Panc1 (cell line): Measurements from ENCODE around the gene GGN. TPM values are rescaled to one million over a fixed set of nuclear protein-coding genes. Genes with fewer than 3 reads are reported as not detected.
A peak's percentile ranks its signal among the peaks of the same experiment; 100 is the strongest.
"Not testable (repeated sequence)": the region's sequence is repeated elsewhere in the genome, so short reads cannot be mapped to it uniquely, and the experiment has no call there.

Experiments used
- ATAC-seq: fragments of 200-7000 bp; cut with Tn5 transposase; 2 replicates; pipeline ENCODE4 v1.9.1; 2020; ENCODE audit warnings: mild to moderate bottlenecking, moderate library complexity
- BruUV-seq: library from RNA; stranded (reverse); fragments of 400-500 nt; replicated peaks from 2 replicates; lab custom pipeline; 2021; lab: Mats Ljungman, UMichigan
- CTCF ChIA-PET: fragments of 300-600 bp; sonication (Branson Sonifier 250); formaldehyde crosslinking; loops from one replicate; lab custom pipeline; 2022; ENCODE audit warnings: antibody characterized with exemption; lab: Charles Lee
- POLR2A ChIA-PET: fragments of 300-600 bp; sonication (Branson Sonifier 250); formaldehyde crosslinking; loops from one replicate; lab custom pipeline; 2022; ENCODE audit warnings: antibody characterized with exemption; lab: Charles Lee
- DNase-seq: peaks from one replicate; pipeline ENCODE4 v3.0.0-alpha.2; 2010; ENCODE audit warnings: low read depth, low spot score
- H3K27ac ChIP-seq: 2 replicates; pipeline ENCODE4 v1.5.1; 2011; ENCODE audit warnings: mild to moderate bottlenecking, low read length, inconsistent platforms
- H3K27me3 ChIP-seq: fragments of 200-500 bp; sonication (Bioruptor generic); 2 replicates; pipeline ENCODE4 v1.6.0; 2014; ENCODE audit warnings: low read length, inconsistent platforms; ENCODE audit not compliant: control insufficient read depth, insufficient read depth
- H3K36me3 ChIP-seq: fragments of 200-500 bp; sonication (Bioruptor generic); 2 replicates; pipeline ENCODE4 v1.5.1; 2014; ENCODE audit warnings: inconsistent platforms, mild to moderate bottlenecking, low read length, moderate library complexity; ENCODE audit not compliant: control insufficient read depth, insufficient read depth
- H3K4me1 ChIP-seq: 2 replicates; pipeline ENCODE4 v1.5.1; 2011; ENCODE audit warnings: inconsistent platforms, mild to moderate bottlenecking, low read length, moderate library complexity; ENCODE audit not compliant: control insufficient read depth, insufficient read depth
- H3K4me3 ChIP-seq, 2 experiments: 2 replicates each; pipeline ENCODE4 v1.5.1; 2011 to 2012; ENCODE audit warnings: low read depth in 2 of 2, low read length in 2 of 2, mild to moderate bottlenecking in 2 of 2, inconsistent platforms in 1 of 2, moderate library complexity in 1 of 2
- H3K9me3 ChIP-seq: fragments of 200-500 bp; sonication (Bioruptor generic); 2 replicates; pipeline ENCODE4 v1.5.1; 2014; ENCODE audit warnings: low read depth, mild to moderate bottlenecking, inconsistent platforms, low read length, moderate library complexity; ENCODE audit not compliant: control insufficient read depth, insufficient read depth
- CTCF ChIP-seq: fragments of 450-650 bp; IDR thresholded peaks from 2 replicates; pipeline ENCODE4 v1.5.1; 2017; ENCODE audit warnings: mild to moderate bottlenecking
- POLR2AphosphoS5 ChIP-seq: IDR thresholded peaks from 2 replicates; pipeline ENCODE4 v1.6.1; 2012; ENCODE audit warnings: mild to moderate bottlenecking, low read depth, low read length, moderate library complexity
- REST ChIP-seq, 2 experiments: IDR thresholded peaks; 2 replicates each; pipeline ENCODE4 v1.6.1; 2011 to 2012; ENCODE audit warnings: low read depth in 2 of 2, control low read depth in 1 of 2, low read length in 1 of 2, mild to moderate bottlenecking in 1 of 2, moderate library complexity in 1 of 2; ENCODE audit not compliant: insufficient read depth in 1 of 2
- SIN3A ChIP-seq: IDR thresholded peaks from 2 replicates; pipeline ENCODE4 v1.6.1; 2012; ENCODE audit warnings: low read depth, mild to moderate bottlenecking, low read length, moderate library complexity, borderline replicate concordance; ENCODE audit not compliant: insufficient read depth
- TCF7L2 ChIP-seq: IDR thresholded peaks from 2 replicates; pipeline ENCODE4 v1.6.1; 2011; ENCODE audit warnings: mild to moderate bottlenecking, low read depth, low read length, inconsistent platforms
- in situ Hi-C: cut with HindIII; loops from 2 replicates; pipeline ENCODE4 v1.10.0; 2016; ENCODE audit warnings: low sequenced_read_pairs, low pct_unique_long_range_greater_than_20kb
- intact Hi-C: fragments of 100-400 bp; cut with micrococcal nuclease; formaldehyde crosslinking; loops from one replicate; pipeline ENCODE4 v1.10.0; 2022; ENCODE audit not compliant: unreplicated experiment
- total RNA-seq: library from RNA; stranded (reverse); gene quantifications from one replicate; pipeline ENCODE4 v1.2.1, GENCODE V29; 2021; ENCODE audit not compliant: unreplicated experiment

GGN gene
- total RNA-seq, 1 experiment from 2014 or later, result 1.4 TPM

- ChIA-PET CTCF (interaction anchor here (1.5 kb wide), 1 partner anchor 9 kb away, joined by 5 read pairs; the partner anchor contains the start of gene FAM98C), POLR2A (no interaction called here)
- H3K27me3 ChIP-seq, result no peaks in the 10 kb centered on the region
- intact Hi-C loops (no loop called here), in situ Hi-C loops (no loop called here)
- H3K4me3 ChIP-seq, result no peak overlapping the region
- DNase-seq (no peak), ATAC-seq (no peak)
- no TSS peak for BruUV-seq
- no peaks in the 10 kb centered on the region for H3K4me1 ChIP-seq
- TF ChIP-seq REST (IDR thresholded peaks at IDR 0.05; ENCODE audit: insufficient read depth in 1 of 2, low read depth in 2 of 2, low read length in 1 of 2), result no peak
- TF ChIP-seq POLR2AphosphoS5, result no peak
- no peak for TF ChIP-seq SIN3A
- no peak for TF ChIP-seq TCF7L2
- no peak for TF ChIP-seq CTCF
- no peaks in the 10 kb centered on the region for H3K9me3 ChIP-seq
- no peak overlapping the region for H3K27ac ChIP-seq
- no peaks in the 10 kb centered on the region for H3K36me3 ChIP-seq
Observed at GRCh38 chr19:38411041-38411712, 23.3 kb upstream of the GGN start.

- in situ Hi-C loops, intact Hi-C loops: not testable (repeated sequence)
- CTCF ChIA-PET, result interaction anchor here (0.6 kb wide), 1 partner anchor 133 kb away, joined by 6 read pairs; no protein-coding TSS in a partner anchor
Observed at GRCh38 chr19:38410407-38410806, 22.6 kb upstream of the GGN start.

GRCh38 chr19:38409631-38410133 lies 21.8 kb upstream of the GGN start:
- DNase-seq, result no peak

More at GRCh38 chr19:38410407-38410806, 22.6 kb upstream of the GGN start:
- H3K27me3 ChIP-seq, POLR2A ChIA-PET, H3K9me3 ChIP-seq, H3K4me3 ChIP-seq, H3K27ac ChIP-seq, ATAC-seq, H3K4me1 ChIP-seq, BruUV-seq, H3K36me3 ChIP-seq, DNase-seq: not testable (repeated sequence)

More at GRCh38 chr19:38409631-38410133, 21.8 kb upstream of the GGN start:
- intact Hi-C loops, result loop anchor here (10.0 kb wide), 1 partner anchor 225 kb away; no protein-coding TSS in a partner anchor
- Histone ChIP-seq H3K4me1 (no peaks in the 10 kb centered on the region), H3K27ac (no peak overlapping the region), H3K36me3 (no peaks in the 10 kb centered on the region), H3K9me3 (no peaks in the 10 kb centered on the region), H3K4me3 (no peak overlapping the region), H3K27me3 (no peaks in the 10 kb centered on the region)
- POLR2A ChIA-PET, result no interaction called here
- BruUV-seq, result no TSS peak
- TF ChIP-seq POLR2AphosphoS5 (no peak), SIN3A (no peak), CTCF (no peak), TCF7L2 (no peak), REST (IDR thresholded peaks at IDR 0.05; ENCODE audit: insufficient read depth in 1 of 2, low read depth in 2 of 2, low read length in 1 of 2) (no peak)
- peak; percentile 17; the same call in 1 of the 2 replicates for ATAC-seq
- in situ Hi-C loops, result no loop called here
- CTCF ChIA-PET, result interaction anchor here (0.7 kb wide), 1 partner anchor 132 kb away, joined by 5 read pairs; no protein-coding TSS in a partner anchor
